ENCODE measurements around the gene NHEJ1.
A peak's percentile ranks its signal among the peaks of the same experiment; 100 is the strongest.
"Not testable (repeated sequence)": the region's sequence is repeated elsewhere in the genome, so short reads cannot be mapped to it uniquely, and the experiment has no call there.

NHEJ1 gene, protein sequence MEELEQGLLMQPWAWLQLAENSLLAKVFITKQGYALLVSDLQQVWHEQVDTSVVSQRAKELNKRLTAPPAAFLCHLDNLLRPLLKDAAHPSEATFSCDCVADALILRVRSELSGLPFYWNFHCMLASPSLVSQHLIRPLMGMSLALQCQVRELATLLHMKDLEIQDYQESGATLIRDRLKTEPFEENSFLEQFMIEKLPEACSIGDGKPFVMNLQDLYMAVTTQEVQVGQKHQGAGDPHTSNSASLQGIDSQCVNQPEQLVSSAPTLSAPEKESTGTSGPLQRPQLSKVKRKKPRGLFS

DNA sequence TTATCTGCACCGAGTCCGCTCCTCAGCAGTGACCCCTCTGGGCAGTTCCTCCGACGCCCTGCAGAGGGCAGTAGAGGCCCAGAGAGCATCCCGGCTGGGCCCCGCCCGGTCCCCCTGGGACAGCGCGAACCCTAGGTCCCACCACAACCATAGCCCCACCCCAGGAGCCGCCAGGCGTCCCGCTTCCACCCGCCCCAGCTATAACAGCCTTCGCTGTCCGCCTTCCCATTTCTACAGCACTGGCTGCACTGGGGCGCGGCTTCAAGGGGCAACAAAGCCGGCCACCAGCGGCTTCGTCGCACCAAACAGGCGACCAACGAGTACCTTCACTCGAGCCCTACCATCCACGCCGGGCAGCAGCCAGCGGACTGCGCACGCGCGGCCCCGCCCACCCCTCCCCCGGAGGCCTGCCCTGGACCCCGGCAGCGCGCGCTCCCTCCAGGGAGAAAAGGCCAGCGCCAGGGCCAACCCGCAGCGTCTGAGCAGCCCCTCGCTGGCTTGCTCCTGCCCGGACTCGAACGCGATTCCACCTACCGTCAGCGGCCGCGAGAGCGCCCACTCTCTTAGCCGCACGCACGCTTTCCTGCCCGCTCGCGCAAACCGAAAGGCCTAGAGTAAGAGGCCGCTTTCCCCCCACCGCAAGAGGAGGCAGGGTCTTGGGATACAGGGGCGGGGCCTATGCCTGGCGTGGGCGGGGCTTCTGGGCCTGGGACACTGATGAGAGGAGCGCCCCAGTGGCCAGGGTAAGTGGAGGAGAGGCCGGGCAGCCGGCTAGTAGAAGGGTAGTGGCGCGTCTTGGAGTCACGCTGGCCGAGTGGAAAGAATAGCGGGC, at the start of gene NHEJ1:
Gene NHEJ1 (minus strand): TSS at position 630 of the 832 bp plus-strand sequence. CDS start 2,453 bp downstream, outside the sequence.
- peak; percentile 93 for DNase-seq

DNA sequence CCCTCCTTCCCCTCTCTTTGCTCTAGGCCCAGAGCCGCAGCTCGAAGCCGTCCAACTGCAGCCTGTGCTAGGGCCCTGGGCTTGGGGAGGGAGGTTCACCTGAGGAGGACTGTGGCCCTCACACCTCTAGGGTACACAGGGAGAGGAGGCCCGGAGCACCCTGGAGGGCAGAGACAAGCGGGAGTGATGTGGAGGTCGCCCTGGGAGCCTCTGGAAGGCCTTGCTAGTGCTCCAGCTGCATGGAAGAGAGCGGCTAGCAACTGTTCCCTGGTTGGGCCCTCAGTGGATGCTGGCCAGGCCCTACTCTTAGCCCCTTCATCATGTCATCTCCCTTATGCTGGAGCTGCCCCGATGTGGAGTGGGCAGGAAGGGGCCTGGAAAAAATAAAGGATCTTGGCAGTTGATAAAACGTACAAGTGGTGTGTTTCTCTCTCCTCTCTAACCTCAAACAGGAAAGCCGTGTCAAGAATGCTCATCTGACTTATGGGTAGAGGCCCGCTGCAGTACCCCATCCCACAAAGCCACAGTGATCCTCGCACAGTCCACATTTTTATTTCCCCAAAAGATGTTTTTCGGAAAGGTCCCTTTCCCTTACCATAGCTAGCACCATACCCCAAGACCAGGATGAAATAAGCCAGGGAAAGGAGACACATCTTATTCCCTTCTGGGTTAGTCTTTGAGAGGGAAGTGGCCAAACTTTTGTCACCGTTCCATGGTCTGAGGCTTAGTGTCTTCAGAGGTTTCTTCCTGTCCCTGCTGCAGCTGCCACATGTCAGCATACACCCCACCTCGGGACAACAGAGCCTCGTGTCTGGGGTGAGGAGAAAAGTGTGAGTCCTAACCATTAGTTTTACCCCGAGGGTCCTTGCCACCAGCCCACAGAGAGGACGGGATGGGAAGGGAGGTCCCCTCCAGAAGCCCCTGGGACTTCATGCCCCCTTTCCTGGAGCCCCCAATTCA, 48.9 kb upstream of the NHEJ1 start:
- no peak for DNase-seq

- DNase-seq = no peak
These were observed 47.5 kb upstream of the NHEJ1 start for GRCh38 chr2:219207884-219208740.

GRCh38 chr2:219207134-219207883, 46.7 kb upstream of the NHEJ1 start:
- DNase-seq = no peak

DNA sequence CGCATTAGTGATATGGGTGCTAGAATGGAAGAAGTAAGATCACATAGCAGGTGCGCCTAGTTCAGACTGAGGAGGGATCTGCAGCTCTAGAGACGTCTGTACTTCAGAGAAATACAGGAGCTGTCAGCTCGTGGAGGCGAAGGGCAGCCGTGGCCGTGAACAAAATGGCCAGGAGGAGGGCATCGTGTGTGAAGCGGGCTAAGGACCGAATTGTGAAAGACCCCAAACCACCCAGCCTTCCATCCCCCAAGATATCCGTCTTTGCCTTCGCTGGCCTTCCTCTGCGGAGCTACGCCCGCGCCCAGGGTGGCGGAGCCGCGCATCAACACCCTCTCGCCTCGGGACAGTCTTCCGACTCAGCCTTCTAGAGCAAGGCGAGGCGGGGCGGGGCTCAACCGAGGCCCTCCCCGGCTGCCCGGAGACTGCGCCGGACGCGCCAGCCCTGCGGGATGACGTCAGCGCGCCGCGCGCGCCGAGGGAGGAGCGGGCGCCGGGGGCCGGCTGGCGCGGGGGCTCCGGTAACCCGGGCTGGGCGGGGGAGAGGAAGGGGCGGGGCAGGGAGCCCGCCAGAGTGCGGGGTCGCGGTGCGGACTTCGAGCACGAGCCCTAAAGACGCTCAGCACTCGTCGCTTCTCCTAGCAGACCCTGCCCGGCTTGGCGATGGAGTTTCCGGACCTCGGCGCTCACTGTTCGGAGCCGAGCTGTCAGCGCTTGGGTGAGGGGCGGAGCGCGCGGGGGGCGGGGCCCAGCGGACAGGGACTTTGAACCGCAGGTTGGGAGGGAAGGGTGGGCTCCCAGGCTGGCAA, 45.9 kb upstream of the NHEJ1 start, which contains the start of gene ZFAND2B:
Gene ZFAND2B (plus strand): TSS at position 455 of the 806 bp plus-strand sequence. CDS start 206 bp downstream, at position 661.
- peak; percentile 94 for DNase-seq

DNA sequence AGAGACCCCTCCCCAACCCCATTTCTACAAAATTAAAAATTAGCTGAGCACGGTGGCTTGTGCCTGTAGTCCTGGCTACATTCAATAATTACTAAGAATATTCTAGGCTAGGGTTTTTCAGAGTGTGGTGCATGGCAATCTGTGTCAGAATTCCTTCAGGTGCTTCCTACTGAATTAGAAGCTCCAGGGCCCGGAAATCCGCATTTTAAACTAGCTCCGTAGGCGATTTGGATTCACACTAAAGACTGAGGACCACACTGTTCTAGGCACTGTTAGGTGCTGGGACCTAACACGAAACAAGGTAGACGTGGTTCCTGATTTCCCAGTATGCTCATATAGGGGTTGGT, 45.3 kb upstream of the NHEJ1 start:
- DNase-seq = no peak

GRCh38 chr2:219205165-219205538, 44.5 kb upstream of the NHEJ1 start:
- DNase-seq = no peak

DNA sequence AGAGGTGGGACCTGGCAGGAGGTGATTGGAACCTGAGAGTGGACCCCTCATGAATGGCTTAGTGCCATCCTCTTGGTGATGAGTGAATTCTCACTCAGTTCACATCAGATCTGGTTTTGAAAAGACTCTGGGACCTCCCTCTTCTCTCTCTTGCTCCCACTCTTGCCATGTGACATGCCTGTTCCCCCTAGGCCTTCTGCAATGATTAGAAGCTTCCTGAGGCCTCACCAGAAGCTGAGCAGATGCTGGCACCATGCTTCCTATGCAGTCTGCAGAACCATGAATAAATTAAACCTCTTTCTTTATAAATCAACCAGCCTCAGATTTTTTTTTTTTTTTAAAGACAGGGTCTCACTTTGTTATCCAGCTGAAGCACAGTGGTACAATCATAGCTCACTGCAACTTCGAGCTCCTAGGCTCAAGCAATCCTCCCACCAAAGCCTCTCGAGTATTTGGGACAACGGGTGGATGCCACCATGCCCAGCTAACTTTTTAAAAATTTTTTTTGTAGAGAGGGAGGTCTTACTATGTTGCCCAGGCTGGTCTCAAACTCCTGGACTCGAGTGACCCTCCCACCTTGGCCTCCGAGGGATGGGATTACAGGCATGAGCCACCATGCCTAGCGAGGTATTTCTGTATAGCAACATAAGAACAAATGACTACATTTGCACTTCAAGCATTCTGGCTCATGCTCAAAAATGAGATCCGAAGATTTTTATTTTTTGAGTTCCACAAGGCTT, 44.0 kb upstream of the NHEJ1 start:
- no peak for DNase-seq

GRCh38 chr2:219201331-219201730, 40.7 kb upstream of the NHEJ1 start:
- DNase-seq = not testable (repeated sequence)

GRCh38 chr2:219200502-219201326, 40.1 kb upstream of the NHEJ1 start:
- not testable (repeated sequence) for DNase-seq

DNA sequence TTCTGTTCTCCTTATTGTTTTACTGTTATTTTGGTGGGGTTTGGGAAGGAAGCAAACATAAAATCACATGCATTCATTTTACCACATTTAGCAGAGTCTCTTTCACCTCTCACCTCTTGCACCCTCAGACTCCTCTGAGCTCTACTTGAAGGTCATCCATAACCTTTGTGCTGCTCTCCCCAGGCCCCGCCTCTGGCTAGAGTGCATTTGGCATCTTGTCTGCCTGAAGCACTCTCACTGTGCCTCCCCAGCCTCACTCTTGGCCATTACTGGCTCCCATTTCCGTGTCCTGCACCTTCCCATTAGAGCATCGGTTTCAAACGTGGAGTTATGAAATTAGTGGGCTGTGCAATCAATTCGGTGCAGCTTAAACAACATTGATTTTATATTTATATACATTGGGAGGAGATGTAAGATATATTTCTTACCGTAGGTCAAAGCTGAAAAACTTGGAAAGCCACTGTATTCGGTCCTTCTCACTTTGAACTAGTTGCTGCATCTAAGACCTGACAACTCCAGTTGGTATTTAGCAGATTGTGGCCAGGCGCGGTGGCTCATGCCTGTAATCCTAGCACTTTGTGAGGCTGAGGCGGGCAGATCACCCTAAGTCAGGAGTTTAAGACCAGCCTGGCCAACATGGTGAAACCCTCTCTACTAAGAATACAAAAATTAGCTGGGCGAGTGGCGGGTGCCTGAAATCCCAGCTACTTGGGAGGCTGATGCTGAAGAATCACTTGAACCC, 39.0 kb upstream of the NHEJ1 start:
- no peak for DNase-seq

DNA sequence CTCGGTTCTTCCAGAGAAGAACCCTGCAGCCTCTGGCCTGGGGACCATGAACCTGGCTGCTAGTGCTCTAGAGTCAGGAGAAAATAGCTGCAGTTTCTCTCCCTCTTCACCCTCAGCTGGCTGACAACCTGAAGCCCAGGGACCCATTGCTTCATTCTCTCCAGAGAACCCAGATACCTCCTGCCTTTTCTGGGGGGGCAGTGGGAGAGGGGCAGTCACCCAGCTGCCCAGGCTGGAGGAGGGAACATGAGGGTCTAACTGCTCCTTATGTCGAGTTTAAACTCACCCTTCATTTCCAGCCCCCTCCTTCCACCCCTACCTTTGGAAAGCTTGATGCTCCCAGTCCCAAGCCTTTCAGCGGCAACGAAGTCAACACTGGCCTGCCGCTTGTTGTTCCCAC, 38.4 kb upstream of the NHEJ1 start:
- DNase-seq = no peak

DNA sequence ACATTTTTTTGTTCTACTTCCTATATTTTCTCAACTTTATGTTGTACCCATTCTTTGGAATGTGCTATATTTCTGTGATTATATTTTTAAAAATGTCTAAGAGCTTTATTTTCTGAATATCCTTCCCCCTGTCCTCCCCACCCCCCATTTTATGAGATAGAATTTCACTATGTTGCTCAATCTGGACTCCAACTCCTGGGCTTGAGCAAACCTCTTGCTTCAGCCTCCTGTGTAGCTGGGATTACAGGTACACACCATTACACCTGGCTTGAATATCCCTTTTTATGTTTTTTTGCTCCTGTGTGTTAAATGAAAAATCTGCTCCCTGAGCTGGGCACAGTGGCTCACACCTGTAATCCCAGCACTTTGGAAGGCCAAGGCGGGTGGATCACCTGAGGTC, 36.8 kb upstream of the NHEJ1 start:
- no peak for DNase-seq

DNA sequence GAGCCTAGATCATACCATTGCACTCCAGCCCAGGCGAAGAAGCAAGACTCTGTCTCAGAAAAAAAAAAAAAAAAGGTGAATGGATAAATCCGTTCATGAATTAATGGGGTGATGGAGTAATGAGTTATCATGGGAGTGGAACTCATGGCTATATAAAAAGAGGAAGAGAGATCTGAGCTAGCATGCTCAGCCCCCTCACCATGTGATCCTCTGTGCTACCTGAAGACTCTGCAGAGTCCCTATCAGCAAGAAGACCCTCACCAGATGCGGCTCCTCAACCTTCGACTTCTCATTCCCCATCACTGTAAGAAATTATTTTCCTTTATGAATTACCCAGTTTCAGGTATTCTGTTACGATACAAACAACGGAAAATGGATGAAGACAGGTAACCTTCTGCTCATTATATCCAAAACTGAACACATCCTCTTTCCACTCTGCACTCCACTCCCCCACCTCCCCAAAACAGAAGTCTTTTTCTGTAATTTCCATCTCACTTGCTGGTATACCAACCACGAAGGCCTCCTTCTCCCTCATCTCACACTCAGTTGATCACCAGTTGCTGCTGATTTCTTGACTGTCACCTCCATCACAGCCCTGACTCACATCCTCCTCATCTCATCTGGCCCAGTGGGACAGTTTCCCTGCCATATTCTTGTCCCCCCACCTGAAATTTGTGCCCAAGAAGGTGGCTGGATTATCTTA, 26.3 kb upstream of the NHEJ1 start:
- DNase-seq = no peak

DNA sequence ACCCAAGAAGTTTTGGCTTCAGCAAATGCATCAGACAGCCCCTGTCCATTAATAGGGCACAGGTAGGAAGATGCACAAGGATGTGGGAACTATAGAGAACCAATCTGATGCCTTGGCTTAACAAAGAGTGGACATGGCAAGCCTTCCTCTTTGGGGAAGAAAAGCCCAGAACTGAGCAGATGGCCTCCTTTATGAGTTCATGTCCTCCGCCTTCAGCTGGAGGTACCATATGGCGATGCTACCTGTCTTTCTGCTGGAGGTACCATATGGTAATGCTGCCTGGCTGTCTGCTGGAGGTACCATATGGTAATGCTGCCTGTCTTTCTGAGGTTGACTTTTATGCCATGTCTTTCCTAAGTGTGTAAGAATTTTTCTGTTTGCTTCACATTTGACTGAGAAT, 23.5 kb upstream of the NHEJ1 start:
- no peak for DNase-seq

GRCh38 chr2:219183151-219183772, 22.6 kb upstream of the NHEJ1 start:
- no peak for DNase-seq

Measured in activated naive CD4-positive, alpha-beta T cell treated with Interleukin-2 at 50 U/mL for 16 hours (primary cell).